ENCODE data around the gene IP6K3.

DNA sequence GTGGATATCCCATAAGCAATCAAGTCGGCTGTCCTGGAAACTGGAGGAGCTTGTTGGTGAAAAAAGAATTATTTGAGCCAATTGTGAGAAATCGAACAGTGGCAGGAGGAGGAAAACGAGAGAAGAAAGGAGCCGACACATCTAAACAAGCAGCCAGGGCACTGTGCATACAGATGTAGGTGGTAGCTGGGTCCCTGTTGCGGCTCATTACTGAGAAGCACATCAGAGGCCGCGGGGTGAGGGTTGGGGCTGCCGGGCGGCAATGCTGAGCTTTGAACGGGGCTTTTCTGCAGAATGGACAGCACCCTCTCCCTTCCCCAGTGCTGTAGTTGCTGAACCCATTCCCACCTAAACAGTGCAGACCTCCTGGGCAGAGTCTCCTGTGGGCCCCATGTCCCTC, 46.3 kb upstream of the IP6K3 start:
- TF ChIP-seq, protein P1, sequence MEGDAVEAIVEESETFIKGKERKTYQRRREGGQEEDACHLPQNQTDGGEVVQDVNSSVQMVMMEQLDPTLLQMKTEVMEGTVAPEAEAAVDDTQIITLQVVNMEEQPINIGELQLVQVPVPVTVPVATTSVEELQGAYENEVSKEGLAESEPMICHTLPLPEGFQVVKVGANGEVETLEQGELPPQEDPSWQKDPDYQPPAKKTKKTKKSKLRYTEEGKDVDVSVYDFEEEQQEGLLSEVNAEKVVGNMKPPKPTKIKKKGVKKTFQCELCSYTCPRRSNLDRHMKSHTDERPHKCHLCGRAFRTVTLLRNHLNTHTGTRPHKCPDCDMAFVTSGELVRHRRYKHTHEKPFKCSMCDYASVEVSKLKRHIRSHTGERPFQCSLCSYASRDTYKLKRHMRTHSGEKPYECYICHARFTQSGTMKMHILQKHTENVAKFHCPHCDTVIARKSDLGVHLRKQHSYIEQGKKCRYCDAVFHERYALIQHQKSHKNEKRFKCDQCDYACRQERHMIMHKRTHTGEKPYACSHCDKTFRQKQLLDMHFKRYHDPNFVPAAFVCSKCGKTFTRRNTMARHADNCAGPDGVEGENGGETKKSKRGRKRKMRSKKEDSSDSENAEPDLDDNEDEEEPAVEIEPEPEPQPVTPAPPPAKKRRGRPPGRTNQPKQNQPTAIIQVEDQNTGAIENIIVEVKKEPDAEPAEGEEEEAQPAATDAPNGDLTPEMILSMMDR (IDR thresholded peaks at IDR 0.05; ENCODE audit: low read depth, low read length): no peak
- TF ChIP-seq EZH2phosphoT487 (IDR thresholded peaks at IDR 0.05; ENCODE audit: low read depth): no peak

Data from OCI-LY3 (cell line).